H9 (cell line): ENCODE results near the gene THOC5. TPM values are rescaled to one million over a fixed set of nuclear protein-coding genes. Genes with fewer than 3 reads are reported as not detected.

ENCODE experiments used
- DNase-seq: peaks from one replicate; pipeline ENCODE4 v3.0.0-alpha.2; 2017
- H2AFZ ChIP-seq: one replicate; pipeline ENCODE4 v1.6.1; 2013; ENCODE audit warnings: mild to moderate bottlenecking, low read length, control low read depth, moderate library complexity
- H2AK5ac ChIP-seq: 2 replicates; pipeline ENCODE4 v1.6.1; 2013; ENCODE audit warnings: low read length, control low read depth, mixed read lengths; ENCODE audit not compliant: insufficient read length
- H2BK120ac ChIP-seq: one replicate; pipeline ENCODE4 v1.6.1; 2013; ENCODE audit warnings: low read depth, mild to moderate bottlenecking, low read length, control low read depth, inconsistent platforms; ENCODE audit not compliant: poor library complexity, severe bottlenecking
- H2BK12ac ChIP-seq: 2 replicates; pipeline ENCODE4 v1.6.1; 2013; ENCODE audit warnings: low read length, control low read depth, mixed read lengths, low read depth; ENCODE audit not compliant: insufficient read length
- H2BK15ac ChIP-seq: 2 replicates; pipeline ENCODE4 v1.6.1; 2013; ENCODE audit warnings: low read depth, low read length, control low read depth
- H2BK20ac ChIP-seq: one replicate; pipeline ENCODE4 v1.6.1; 2013; ENCODE audit warnings: low read depth, mild to moderate bottlenecking, low read length, control low read depth, inconsistent platforms; ENCODE audit not compliant: poor library complexity, severe bottlenecking
- H2BK5ac ChIP-seq: 2 replicates; pipeline ENCODE4 v1.6.1; 2013; ENCODE audit warnings: low read length, control low read depth, mixed read lengths; ENCODE audit not compliant: insufficient read length
- H3K14ac ChIP-seq: 2 replicates; pipeline ENCODE4 v1.6.1; 2013; ENCODE audit warnings: low read length, control low read depth; ENCODE audit not compliant: insufficient read depth
- H3K18ac ChIP-seq: 2 replicates; pipeline ENCODE4 v1.6.1; 2013; ENCODE audit warnings: low read depth, mild to moderate bottlenecking, mixed read lengths, low read length, control low read depth; ENCODE audit not compliant: insufficient read length
- H3K23ac ChIP-seq: 2 replicates; pipeline ENCODE4 v1.6.1; 2013; ENCODE audit warnings: low read length, control low read depth, mixed read lengths, low read depth; ENCODE audit not compliant: insufficient read length
- H3K23me2 ChIP-seq: 2 replicates; pipeline ENCODE4 v1.6.1; 2013; ENCODE audit warnings: low read depth, mild to moderate bottlenecking, mixed read lengths, low read length, control low read depth; ENCODE audit not compliant: insufficient read length, poor library complexity, severe bottlenecking
- H3K27ac ChIP-seq: 2 replicates; pipeline ENCODE4 v1.5.1; 2013; ENCODE audit warnings: low read length, control low read depth, mixed read lengths, low read depth; ENCODE audit not compliant: insufficient read length
- H3K27me3 ChIP-seq: 2 replicates; pipeline ENCODE4 v1.6.1; 2013; ENCODE audit warnings: low read length, control low read depth, inconsistent platforms; ENCODE audit not compliant: insufficient read depth
- H3K4ac ChIP-seq: 2 replicates; pipeline ENCODE4 v1.6.1; 2013; ENCODE audit warnings: low read depth, mild to moderate bottlenecking, control low read depth, inconsistent platforms, low read length, moderate library complexity
- H3K4me1 ChIP-seq: 2 replicates; pipeline ENCODE4 v1.6.1; 2013; ENCODE audit warnings: low read length, control low read depth, inconsistent platforms; ENCODE audit not compliant: insufficient read depth
- H3K4me2 ChIP-seq: 2 replicates; pipeline ENCODE4 v1.6.1; 2013; ENCODE audit warnings: low read length, control low read depth, mixed read lengths; ENCODE audit not compliant: insufficient read length, insufficient read depth
- H3K56ac ChIP-seq: 2 replicates; pipeline ENCODE4 v1.6.1; 2013; ENCODE audit warnings: low read depth, mild to moderate bottlenecking, mixed read lengths, low read length, control low read depth; ENCODE audit not compliant: insufficient read length
- H3K79me1 ChIP-seq: 2 replicates; pipeline ENCODE4 v1.6.1; 2013; ENCODE audit warnings: low read depth, mild to moderate bottlenecking, moderate library complexity, low read length, control low read depth, inconsistent platforms; ENCODE audit not compliant: insufficient read depth, poor library complexity, severe bottlenecking
- H3K79me2 ChIP-seq: 2 replicates; pipeline ENCODE4 v1.6.1; 2013; ENCODE audit warnings: low read length, control low read depth, inconsistent platforms; ENCODE audit not compliant: insufficient read depth
- H3K9ac ChIP-seq: 2 replicates; pipeline ENCODE4 v1.6.1; 2013; ENCODE audit warnings: low read length, control low read depth, mixed read lengths; ENCODE audit not compliant: insufficient read length; ENCODE audit errors: extremely low read depth
- H3K9me3 ChIP-seq: one replicate; pipeline ENCODE4 v1.6.1; 2013; ENCODE audit warnings: low read depth, low read length, inconsistent platforms; ENCODE audit not compliant: control insufficient read depth
- H3T11ph ChIP-seq: one replicate; pipeline ENCODE4 v1.6.1; 2013; ENCODE audit warnings: mild to moderate bottlenecking, low read length, control low read depth, inconsistent platforms
- H4K20me1 ChIP-seq: one replicate; pipeline ENCODE4 v1.6.1; 2013; ENCODE audit not compliant: control insufficient read depth, insufficient read length, insufficient read depth
- H4K5ac ChIP-seq: 2 replicates; pipeline ENCODE4 v1.6.1; 2013; ENCODE audit warnings: low read depth, mild to moderate bottlenecking, mixed read lengths, low read length, control low read depth; ENCODE audit not compliant: insufficient read length
- H4K8ac ChIP-seq: replicated peaks from 2 replicates; pipeline ENCODE4 v1.6.1; 2013; ENCODE audit warnings: low read length, control low read depth, mixed read lengths, low read depth; ENCODE audit not compliant: insufficient read length
- H4K91ac ChIP-seq: 2 replicates; pipeline ENCODE4 v1.6.1; 2013; ENCODE audit warnings: low read depth, mild to moderate bottlenecking, moderate library complexity, mixed read lengths, low read length, control low read depth; ENCODE audit not compliant: insufficient read length
- H3K27ac Mint-ChIP-seq, 3 experiments: 2 replicates in 2 of 3; 3 replicates in 1 of 3; pipeline ENCODE4 v1.8.0; 2020 to 2021; ENCODE audit warnings: mixed read lengths in 3 of 3, mild to moderate bottlenecking in 1 of 3, moderate library complexity in 1 of 3
- H3K27me3 Mint-ChIP-seq: 2 replicates; pipeline ENCODE4 v1.8.0; 2021; ENCODE audit warnings: low read depth, mild to moderate bottlenecking, moderate library complexity, mixed read lengths
- H3K36me3 Mint-ChIP-seq, 3 experiments: 2 replicates in 2 of 3; 3 replicates in 1 of 3; pipeline ENCODE4 v1.8.0; 2020 to 2021; ENCODE audit warnings: low read depth in 3 of 3, mixed read lengths in 3 of 3; ENCODE audit not compliant: insufficient read depth in 1 of 3
- H3K4me1 Mint-ChIP-seq, 2 experiments: 2 replicates each; pipeline ENCODE4 v1.8.0; 2020; ENCODE audit warnings: mixed read lengths in 2 of 2
- H3K4me3 Mint-ChIP-seq, 2 experiments: 2 replicates in 1 of 2; 3 replicates in 1 of 2; pipeline ENCODE4 v1.8.0; 2020 to 2021; ENCODE audit warnings: mild to moderate bottlenecking in 2 of 2, mixed read lengths in 2 of 2, moderate library complexity in 1 of 2
- H3K9me3 Mint-ChIP-seq, 2 experiments: 2 replicates in 1 of 2; 3 replicates in 1 of 2; pipeline ENCODE4 v1.8.0; 2020; ENCODE audit warnings: mild to moderate bottlenecking in 2 of 2, mixed read lengths in 2 of 2, moderate library complexity in 1 of 2
- WGBS: extraction: QIAGEN DNeasy Blood & Tissue Kit; methylation state at CpG from one replicate; pipeline ENCODE4 v1.1.7; 2013; ENCODE audit warnings: missing lambda C conversion rate, low lambda C conversion rate, mixed read lengths; ENCODE audit not compliant: insufficient read length; ENCODE audit errors: extremely low coverage; 5-methylcytosine and 5-hydroxymethylcytosine counted together
- total RNA-seq: library from RNA; stranded (reverse); gene quantifications from 2 replicates; pipeline ENCODE4 v1.2.1, GENCODE V29; 2021
- TF ChIP-seq, protein P1 (sequence below): fragments of 200-600 bp; sonication (generic); conservative IDR thresholded peaks from 3 replicates; pipeline ENCODE4 v1.8.0; 2021; ENCODE audit warnings: antibody characterized with exemption, mild to moderate bottlenecking

Gene THOC5
- total RNA-seq, 1 experiment from 2014 or later: 71.8 TPM

DNA sequence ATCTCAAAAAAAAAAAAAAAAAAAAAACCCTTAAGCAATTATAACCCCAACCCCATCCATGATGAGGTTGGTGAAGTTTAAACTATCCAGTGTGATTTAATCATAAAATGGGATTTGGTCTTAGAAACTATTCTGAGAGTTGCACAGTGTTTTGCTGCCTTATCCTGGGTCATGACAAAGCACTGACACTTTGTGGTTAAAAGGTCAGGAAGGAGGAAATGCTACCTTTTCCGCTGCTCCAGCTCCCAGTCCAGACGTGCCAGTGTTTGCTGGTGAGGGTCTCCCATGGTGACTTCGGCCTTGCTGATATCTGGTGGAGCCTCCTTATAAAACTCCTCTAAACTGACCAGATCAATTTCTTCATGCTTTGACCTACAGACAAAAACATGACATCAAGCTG lies 14.5 kb downstream of the THOC5 start:
- Histone ChIP-seq H2BK20ac (no peak overlapping the region), H3K4me2 (no peak overlapping the region), H4K8ac (no peak overlapping the region), H2BK5ac (no peak overlapping the region), H3K27ac (no peak overlapping the region), H2BK120ac (no peak overlapping the region), H3K4me1 (no peaks in the 10 kb centered on the region), H3K9me3 (no peaks in the 10 kb centered on the region), H3K18ac (no peak overlapping the region), H2BK15ac (no peak overlapping the region), H4K91ac (no peak overlapping the region), H2BK12ac (no peak overlapping the region), H3K79me1 (no peaks in the 10 kb centered on the region), H4K5ac (no peak overlapping the region), H3K23me2 (no peaks in the 10 kb centered on the region), H2AK5ac (no peak overlapping the region), H3K79me2 (no peaks in the 10 kb centered on the region), H3K23ac (no peak overlapping the region), H3K56ac (no peak overlapping the region), H3K14ac (no peak overlapping the region), H4K20me1 (no peaks in the 10 kb centered on the region), H3T11ph (no peak overlapping the region), H3K9ac (no peak overlapping the region), H3K27me3 (no peaks in the 10 kb centered on the region; the same call in 1 of the 2 replicates), H2AFZ (no peak overlapping the region), H3K4ac (no peak overlapping the region)
- Mint-ChIP-seq H3K9me3 (no peaks in the 10 kb centered on the region), H3K36me3 (peaks cover 48 to 84% (median 75%) of the 10 kb centered on the region in 3 experiments), H3K27me3 (no peaks in the 10 kb centered on the region), H3K4me1 (no peaks in the 10 kb centered on the region), H3K27ac (no peak overlapping the region), H3K4me3 (no peak overlapping the region)
- no CpG with 5 or more reads among the region's 3 CpGs for WGBS
- DNase-seq: no peak
- TF ChIP-seq, protein P1, sequence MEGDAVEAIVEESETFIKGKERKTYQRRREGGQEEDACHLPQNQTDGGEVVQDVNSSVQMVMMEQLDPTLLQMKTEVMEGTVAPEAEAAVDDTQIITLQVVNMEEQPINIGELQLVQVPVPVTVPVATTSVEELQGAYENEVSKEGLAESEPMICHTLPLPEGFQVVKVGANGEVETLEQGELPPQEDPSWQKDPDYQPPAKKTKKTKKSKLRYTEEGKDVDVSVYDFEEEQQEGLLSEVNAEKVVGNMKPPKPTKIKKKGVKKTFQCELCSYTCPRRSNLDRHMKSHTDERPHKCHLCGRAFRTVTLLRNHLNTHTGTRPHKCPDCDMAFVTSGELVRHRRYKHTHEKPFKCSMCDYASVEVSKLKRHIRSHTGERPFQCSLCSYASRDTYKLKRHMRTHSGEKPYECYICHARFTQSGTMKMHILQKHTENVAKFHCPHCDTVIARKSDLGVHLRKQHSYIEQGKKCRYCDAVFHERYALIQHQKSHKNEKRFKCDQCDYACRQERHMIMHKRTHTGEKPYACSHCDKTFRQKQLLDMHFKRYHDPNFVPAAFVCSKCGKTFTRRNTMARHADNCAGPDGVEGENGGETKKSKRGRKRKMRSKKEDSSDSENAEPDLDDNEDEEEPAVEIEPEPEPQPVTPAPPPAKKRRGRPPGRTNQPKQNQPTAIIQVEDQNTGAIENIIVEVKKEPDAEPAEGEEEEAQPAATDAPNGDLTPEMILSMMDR: no peak
